H1 (cell line): ENCODE measurements around the gene ALDH7A1. TPM values are rescaled to one million over a fixed set of nuclear protein-coding genes. Genes with fewer than 3 reads are reported as not detected.
"Not testable (repeated sequence)": the region's sequence is repeated elsewhere in the genome, so short reads cannot be mapped to it uniquely, and the experiment has no call there.

Experiments
- CTCF ChIA-PET: fragments of 300-600 bp; sonication (Branson Sonifier 250); formaldehyde crosslinking; loops from one replicate; lab custom pipeline; 2021; ENCODE audit not compliant: partially characterized antibody; lab: Charles Lee
- POLR2A ChIA-PET: fragments of 300-600 bp; sonication (Branson Sonifier 250); formaldehyde crosslinking; loops from one replicate; lab custom pipeline; 2021; ENCODE audit warnings: inconsistent platforms; ENCODE audit not compliant: partially characterized antibody; lab: Charles Lee
- DNase-seq, 2 experiments: peaks; one replicate each; pipeline versions ENCODE4 v3.0.0 to v3.0.0-alpha.2; 2010 to 2022; ENCODE audit warnings: low spot score in 2 of 2, low read depth in 1 of 2, mixed read lengths in 1 of 2
- FAIRE-seq: peaks from 2 replicates; lab custom pipeline; 2011; peaks lifted over from hg19 to GRCh38; lab: Jason Lieb, UNC
- H2AFZ ChIP-seq: 2 replicates; pipeline ENCODE4 v1.8.1; 2012; ENCODE audit warnings: low read length, inconsistent platforms
- H2AK5ac ChIP-seq: 2 replicates; pipeline ENCODE4 v1.6.1; 2013; ENCODE audit warnings: low read depth, low read length
- H2BK120ac ChIP-seq: replicated peaks from 2 replicates; pipeline ENCODE3; 2013; ENCODE audit warnings: low read depth, low read length, inconsistent platforms
- H2BK12ac ChIP-seq: 2 replicates; pipeline ENCODE4 v1.6.1; 2013; ENCODE audit warnings: low read depth, low read length
- H2BK15ac ChIP-seq: 2 replicates; pipeline ENCODE4 v1.6.1; 2013; ENCODE audit warnings: low read length
- H2BK20ac ChIP-seq: 2 replicates; pipeline ENCODE4 v1.6.1; 2013; ENCODE audit warnings: low read length
- H2BK5ac ChIP-seq: 2 replicates; pipeline ENCODE4 v1.6.1; 2013; ENCODE audit warnings: low read depth, low read length
- H3K14ac ChIP-seq: 2 replicates; pipeline ENCODE4 v1.6.1; 2013; ENCODE audit warnings: inconsistent platforms; ENCODE audit not compliant: insufficient read length
- H3K18ac ChIP-seq: 2 replicates; pipeline ENCODE4 v1.6.1; 2013; ENCODE audit warnings: low read length; ENCODE audit errors: extremely low read depth
- H3K23ac ChIP-seq: 2 replicates; pipeline ENCODE4 v1.6.1; 2013; ENCODE audit warnings: inconsistent platforms; ENCODE audit not compliant: insufficient read length
- H3K23me2 ChIP-seq: 2 replicates; pipeline ENCODE4 v1.6.1; 2013; ENCODE audit warnings: low read depth, low read length
- H3K27ac ChIP-seq: 2 replicates; pipeline ENCODE4 v1.6.1; 2011; ENCODE audit warnings: low read depth, low read length, inconsistent platforms
- H3K27me3 ChIP-seq, 4 experiments: replicated peaks in 1 of 4; 1 replicate in 1 of 4; 2 replicates in 3 of 4; pipeline versions ENCODE4 v1.6.1 to v1.8.1; 2011 to 2013; ENCODE audit warnings: low read length in 3 of 4, mild to moderate bottlenecking in 3 of 4, inconsistent platforms in 2 of 4, mixed read lengths in 2 of 4, moderate library complexity in 1 of 4; ENCODE audit not compliant: control insufficient read depth in 3 of 4, insufficient read depth in 3 of 4; ENCODE audit errors: extremely low read depth in 1 of 4
- H3K36me3 ChIP-seq, 4 experiments: 2 replicates each; pipeline versions ENCODE4 v1.6.1 to v1.8.1; 2011 to 2013; ENCODE audit warnings: mild to moderate bottlenecking in 4 of 4, low read length in 3 of 4, moderate library complexity in 2 of 4, control low read depth in 1 of 4, inconsistent platforms in 1 of 4; ENCODE audit not compliant: insufficient read depth in 4 of 4, control insufficient read depth in 2 of 4
- H3K4ac ChIP-seq: replicated peaks from 2 replicates; pipeline ENCODE3; 2013; ENCODE audit warnings: low read length, low read depth, mixed read lengths, inconsistent platforms; ENCODE audit not compliant: insufficient read length
- H3K4me1 ChIP-seq, 4 experiments: replicated peaks in 1 of 4; 1 replicate in 1 of 4; 2 replicates in 3 of 4; pipeline versions ENCODE4 v1.6.1 to v1.8.1; 2011 to 2013; ENCODE audit warnings: low read length in 3 of 4, inconsistent platforms in 2 of 4, mixed read lengths in 1 of 4; ENCODE audit not compliant: insufficient read depth in 4 of 4, control insufficient read depth in 3 of 4
- H3K4me2 ChIP-seq, 2 experiments: 2 replicates each; pipeline versions ENCODE4 v1.6.1 to v1.8.1; 2011 to 2013; ENCODE audit warnings: low read depth in 2 of 2, low read length in 2 of 2, control low read depth in 1 of 2, inconsistent platforms in 1 of 2, mild to moderate bottlenecking in 1 of 2; ENCODE audit not compliant: insufficient read depth in 1 of 2
- H3K4me3 ChIP-seq, 4 experiments: fragments of 200-600, 300-600 bp in 1 of 4; sonication (generic), shearing (Covaris generic), sonication (Bioruptor Twin) in 1 of 4; 2 replicates each; pipeline versions ENCODE4 v1.5.1 to v1.8.1; 2011 to 2016; ENCODE audit warnings: low read length in 4 of 4, low read depth in 3 of 4, control low read depth in 2 of 4, inconsistent platforms in 2 of 4, mild to moderate bottlenecking in 2 of 4, mixed read lengths in 1 of 4, moderate library complexity in 1 of 4; ENCODE audit not compliant: insufficient read depth in 2 of 4; ENCODE audit errors: extremely low read depth in 1 of 4
- H3K56ac ChIP-seq: replicated peaks from 2 replicates; pipeline ENCODE3; 2013; ENCODE audit warnings: low read depth, mild to moderate bottlenecking, mixed read lengths, low read length, inconsistent platforms; ENCODE audit not compliant: insufficient read length
- H3K79me1 ChIP-seq: 2 replicates; pipeline ENCODE4 v1.6.1; 2013; ENCODE audit warnings: low read depth, low read length, control low read depth
- H3K79me2 ChIP-seq, 2 experiments: 2 replicates each; pipeline versions ENCODE4 v1.6.1 to v1.8.1; 2012 to 2013; ENCODE audit warnings: low read length in 2 of 2, mild to moderate bottlenecking in 2 of 2, inconsistent platforms in 1 of 2; ENCODE audit not compliant: insufficient read depth in 2 of 2, control insufficient read depth in 1 of 2
- H3K9ac ChIP-seq, 4 experiments: replicated peaks in 1 of 4; 1 replicate in 1 of 4; 2 replicates in 3 of 4; pipeline versions ENCODE4 v1.6.1 to v1.8.1; 2011 to 2013; ENCODE audit warnings: low read depth in 3 of 4, low read length in 3 of 4, control low read depth in 2 of 4, mild to moderate bottlenecking in 2 of 4, moderate library complexity in 2 of 4, inconsistent platforms in 1 of 4; ENCODE audit errors: extremely low read depth in 1 of 4
- H3K9me3 ChIP-seq, 2 experiments: 2 replicates each; pipeline versions ENCODE4 v1.6.1 to v1.8.1; 2012 to 2013; ENCODE audit warnings: mild to moderate bottlenecking in 2 of 2, moderate library complexity in 2 of 2, control low read depth in 1 of 2, inconsistent platforms in 1 of 2, low read depth in 1 of 2, low read length in 1 of 2, mixed read lengths in 1 of 2; ENCODE audit not compliant: insufficient read depth in 2 of 2
- H4K20me1 ChIP-seq, 2 experiments: replicated peaks in 1 of 2; 2 replicates each; pipeline versions ENCODE3 to v1.8.1; 2011 to 2013; ENCODE audit warnings: inconsistent platforms in 2 of 2, low read length in 2 of 2, mild to moderate bottlenecking in 1 of 2; ENCODE audit not compliant: insufficient read depth in 2 of 2, control insufficient read depth in 1 of 2
- H4K5ac ChIP-seq: 2 replicates; pipeline ENCODE4 v1.6.1; 2013; ENCODE audit warnings: low read length, low read depth, mixed read lengths, inconsistent platforms; ENCODE audit not compliant: insufficient read length
- H4K8ac ChIP-seq: 2 replicates; pipeline ENCODE4 v1.8.0; 2013; ENCODE audit warnings: mild to moderate bottlenecking, moderate library complexity, low read length, inconsistent platforms; ENCODE audit not compliant: insufficient read depth; ENCODE audit errors: extremely low read depth
- H4K91ac ChIP-seq: replicated peaks from 2 replicates; pipeline ENCODE3; 2013; ENCODE audit warnings: low read length, mixed read lengths, inconsistent platforms; ENCODE audit not compliant: insufficient read length
- WGBS, 2 experiments: shearing (Covaris generic) in 1 of 2; methylation state at CpG; one replicate each; pipeline versions ENCODE4 v1.1.6 to v1.1.7; 2013 to 2015; ENCODE audit warnings: low lambda C conversion rate in 2 of 2, mixed read lengths in 2 of 2, inconsistent platforms in 1 of 2, low coverage in 1 of 2, missing lambda C conversion rate in 1 of 2; ENCODE audit not compliant: insufficient replicate concordance in 2 of 2, insufficient coverage in 1 of 2, insufficient read length in 1 of 2; ENCODE audit errors: extremely low coverage in 1 of 2, missing lambda C conversion rate in 1 of 2; 5-methylcytosine and 5-hydroxymethylcytosine counted together
- polyA plus RNA-seq, 7 experiments: library from polyadenylated mRNA; depleted of rRNA in 3 of 7; stranded (reverse) in 5 of 7; unstranded in 2 of 7; fragments of >200 nt in 5 of 7; fragments of 200-250 nt in 2 of 7; gene quantifications; 1 replicate in 5 of 7; 2 replicates in 1 of 7; 4 replicates in 1 of 7; pipeline versions ENCODE4 v1.2.1 to v1.2.3, GENCODE V29; 2011 to 2013; ENCODE audit warnings: missing spikeins in 2 of 7, mixed read lengths in 2 of 7
- total RNA-seq: library from RNA; stranded (reverse); fragmentation: NEBNext Ultra II Directional; extraction: Animal tissue kit (Norgen Biotek cat#: 25700); gene quantifications from 2 replicates; pipeline ENCODE4 v1.2.1, GENCODE V29; 2021

ALDH7A1 gene
- total and polyA plus RNA-seq, 2 of the 8 experiments (the other 6 are each of a cell fraction or from before 2014, with no cell fraction given), result 99.6 to 225 TPM

GRCh38 chr5:126555101-126555500 lies 39.9 kb downstream of the ALDH7A1 start:
- H3K27ac ChIP-seq, H3K27me3 ChIP-seq, DNase-seq, H3K4ac ChIP-seq, H3K23me2 ChIP-seq, H2BK5ac ChIP-seq, H3K79me2 ChIP-seq, H2BK20ac ChIP-seq, H3K14ac ChIP-seq, H3K79me1 ChIP-seq, H4K20me1 ChIP-seq, H3K18ac ChIP-seq, H2AFZ ChIP-seq, H4K8ac ChIP-seq, H2BK12ac ChIP-seq, H4K91ac ChIP-seq, H3K23ac ChIP-seq, H3K9me3 ChIP-seq, H3K9ac ChIP-seq, H3K56ac ChIP-seq, H2AK5ac ChIP-seq, H2BK120ac ChIP-seq, H3K4me3 ChIP-seq, H4K5ac ChIP-seq, FAIRE-seq, H3K4me1 ChIP-seq, H3K4me2 ChIP-seq, H2BK15ac ChIP-seq, CTCF ChIA-PET: not testable (repeated sequence)
- H3K36me3 ChIP-seq, result peaks cover 24 to 94% (median 65%) of the 10 kb centered on the region in 4 experiments
- 83% methylated on average over 8 of the region's 9 CpGs; no CpG with 5 or more reads in 1 of the 2 experiments for WGBS, 2 experiments
- POLR2A ChIA-PET, result interaction anchor here (1.4 to 3.2 kb wide), 2 partner anchors 9 to 212 kb away, joined by 3 to 10 read pairs; no protein-coding TSS in a partner anchor
